Measurements from ENCODE around the gene ZNF581.

The ZNF581 gene

GRCh38 chr19:55603581-55604292, 39.7 kb upstream of the ZNF581 start:
- no peak for TF ChIP-seq CTCF (IDR thresholded peaks at IDR 0.05; ENCODE audit: borderline replicate concordance, insufficient read depth, low read depth, low read length)
- H3K4me3 ChIP-seq (ENCODE audit: low read depth, low read length) = no peak overlapping the region

DNA sequence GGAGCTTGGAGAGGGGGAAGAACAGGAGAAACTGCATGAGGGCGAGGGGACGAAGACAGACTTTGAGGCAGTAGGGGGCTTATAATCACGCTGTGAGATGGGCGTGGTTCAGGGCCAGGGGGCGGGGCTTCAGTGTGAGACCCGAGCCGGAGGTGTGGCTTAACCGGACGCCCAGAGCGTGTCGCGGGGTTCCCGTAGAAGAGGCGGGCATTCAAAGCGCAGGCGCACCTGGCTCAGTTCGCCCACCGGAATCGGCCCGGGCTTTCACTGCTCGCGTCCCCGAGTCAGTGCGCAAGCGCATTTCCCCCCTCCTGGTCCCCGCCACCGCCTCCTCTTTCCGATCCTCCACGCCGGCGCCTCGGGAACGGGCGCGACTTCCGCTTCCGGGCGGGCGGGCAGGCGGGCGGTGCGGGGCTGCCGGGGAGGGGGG, 38.2 kb upstream of the ZNF581 start:
- peak overlapping the region; percentile 85 for H3K4me3 ChIP-seq (ENCODE audit: low read depth, low read length)
- no peak for TF ChIP-seq CTCF (IDR thresholded peaks at IDR 0.05; ENCODE audit: borderline replicate concordance, insufficient read depth, low read depth, low read length)

GRCh38 chr19:55605637-55606470, 37.6 kb upstream of the ZNF581 start, which contains the start of gene ZNF865:
Gene ZNF865 (plus strand): TSS chr19:55605647. CDS start chr19:55613619, 7,972 bp downstream.
- H3K4me3 ChIP-seq (ENCODE audit: low read depth, low read length) = peak within 1 kb of the TSS; percentile 85
- peak; percentile 84 for TF ChIP-seq CTCF (IDR thresholded peaks at IDR 0.05; ENCODE audit: borderline replicate concordance, insufficient read depth, low read depth, low read length)

GRCh38 chr19:55606471-55606787, 37.0 kb upstream of the ZNF581 start:
- H3K4me3 ChIP-seq (ENCODE audit: low read depth, low read length) = peak overlapping the region; percentile 85
- TF ChIP-seq CTCF (IDR thresholded peaks at IDR 0.05; ENCODE audit: borderline replicate concordance, insufficient read depth, low read depth, low read length) = no peak

GRCh38 chr19:55606817-55607216, 36.6 kb upstream of the ZNF581 start:
- no peak for TF ChIP-seq CTCF (IDR thresholded peaks at IDR 0.05; ENCODE audit: borderline replicate concordance, insufficient read depth, low read depth, low read length)
- H3K4me3 ChIP-seq (ENCODE audit: low read depth, low read length) = peak overlapping the region; percentile 85

DNA sequence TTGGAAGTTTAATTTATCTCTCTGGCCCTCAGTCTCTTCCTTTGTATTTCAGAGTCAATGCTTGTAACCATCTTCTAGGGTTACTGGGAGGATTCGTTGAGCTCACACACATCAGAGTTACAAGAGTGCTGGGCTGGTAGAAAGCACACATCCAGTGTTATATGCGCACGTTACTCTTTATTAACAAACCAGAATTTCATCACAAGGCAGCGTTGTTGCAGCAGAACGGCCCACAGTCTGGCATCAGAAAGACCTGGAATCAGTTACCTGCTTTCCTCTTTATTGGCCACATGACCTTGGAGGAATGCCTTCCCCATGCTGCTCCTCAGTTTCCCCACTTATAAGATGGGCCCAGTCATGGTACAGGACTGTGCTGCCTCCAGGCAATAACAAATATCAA, 34.1 kb upstream of the ZNF581 start:
- no peak overlapping the region for H3K4me3 ChIP-seq (ENCODE audit: low read depth, low read length)
- no peak for TF ChIP-seq CTCF (IDR thresholded peaks at IDR 0.05; ENCODE audit: borderline replicate concordance, insufficient read depth, low read depth, low read length)

Data from GM12875 (cell line).